Nephron progenitor cell (in vitro differentiated cells): ENCODE measurements around the gene LETM1.

Experiments
- DNase-seq: peaks from one replicate; pipeline ENCODE4 v3.0.0; 2021
- H3K27ac Mint-ChIP-seq: 2 replicates; pipeline ENCODE4 v1.8.0; 2021; ENCODE audit warnings: mild to moderate bottlenecking, moderate library complexity, mixed read lengths
- H3K27me3 Mint-ChIP-seq: 2 replicates; pipeline ENCODE4 v1.8.0; 2021; ENCODE audit warnings: mild to moderate bottlenecking, low read depth, mixed read lengths; ENCODE audit not compliant: poor library complexity
- H3K36me3 Mint-ChIP-seq: 2 replicates; pipeline ENCODE4 v1.8.0; 2021; ENCODE audit warnings: low read depth, mixed read lengths
- H3K4me1 Mint-ChIP-seq: 2 replicates; pipeline ENCODE4 v1.8.0; 2021; ENCODE audit warnings: mixed read lengths
- H3K4me3 Mint-ChIP-seq: 2 replicates; pipeline ENCODE4 v1.8.0; 2021; ENCODE audit warnings: mild to moderate bottlenecking, moderate library complexity, mixed read lengths
- H3K9me3 Mint-ChIP-seq: 2 replicates; pipeline ENCODE4 v1.8.0; 2021; ENCODE audit warnings: mild to moderate bottlenecking, moderate library complexity, mixed read lengths
- CTCF ChIP-seq: fragments of 200-600 bp; sonication (generic); IDR thresholded peaks from 2 replicates; pipeline ENCODE4 v1.5.0; 2021; ENCODE audit warnings: antibody characterized with exemption

Gene LETM1

GRCh38 chr4:1805493-1806222 is 50.3 kb downstream of the LETM1 start:
- peaks cover 3% of the 10 kb centered on the region for H3K27me3 Mint-ChIP-seq
- no peaks in the 10 kb centered on the region for H3K36me3 Mint-ChIP-seq
- no peak overlapping the region for H3K4me3 Mint-ChIP-seq
- DNase-seq, result no peak
- no peak overlapping the region for H3K27ac Mint-ChIP-seq
- no peak for TF ChIP-seq CTCF
- H3K4me1 Mint-ChIP-seq, result peaks cover 5% of the 10 kb centered on the region
- no peaks in the 10 kb centered on the region for H3K9me3 Mint-ChIP-seq

GRCh38 chr4:1804638-1805492 is 51.1 kb downstream of the LETM1 start:
- no peak for DNase-seq
- Mint-ChIP-seq H3K36me3 (no peaks in the 10 kb centered on the region), H3K9me3 (no peaks in the 10 kb centered on the region), H3K27ac (no peak overlapping the region), H3K4me1 (peaks cover 5% of the 10 kb centered on the region), H3K4me3 (no peak overlapping the region), H3K27me3 (peaks cover 3% of the 10 kb centered on the region)
- TF ChIP-seq CTCF, result no peak

GRCh38 chr4:1803523-1804423 is 52.2 kb downstream of the LETM1 start:
- Mint-ChIP-seq H3K9me3 (no peaks in the 10 kb centered on the region), H3K27ac (no peak overlapping the region)
- DNase-seq, result no peak

GRCh38 chr4:1802720-1803522 is 53.0 kb downstream of the LETM1 start:
- DNase-seq, result no peak
- Mint-ChIP-seq H3K9me3 (no peaks in the 10 kb centered on the region), H3K36me3 (no peaks in the 10 kb centered on the region), H3K4me3 (no peak overlapping the region), H3K27me3 (peaks cover 3% of the 10 kb centered on the region), H3K4me1 (peaks cover 5% of the 10 kb centered on the region), H3K27ac (no peak overlapping the region)
- no peak for TF ChIP-seq CTCF

More at GRCh38 chr4:1803523-1804423, 52.2 kb downstream of the LETM1 start:
- peaks cover 3% of the 10 kb centered on the region for H3K27me3 Mint-ChIP-seq
- no peak overlapping the region for H3K4me3 Mint-ChIP-seq
- H3K4me1 Mint-ChIP-seq, result peaks cover 5% of the 10 kb centered on the region
- H3K36me3 Mint-ChIP-seq, result no peaks in the 10 kb centered on the region
- TF ChIP-seq CTCF, result no peak

- no peaks in the 10 kb centered on the region for H3K9me3 Mint-ChIP-seq
- peaks cover 5% of the 10 kb centered on the region for H3K4me1 Mint-ChIP-seq
- H3K36me3 Mint-ChIP-seq, result no peaks in the 10 kb centered on the region
- no peak overlapping the region for H3K27ac Mint-ChIP-seq
- TF ChIP-seq CTCF, result no peak
- no peak overlapping the region for H3K4me3 Mint-ChIP-seq
- DNase-seq, result no peak
- H3K27me3 Mint-ChIP-seq, result peaks cover 3% of the 10 kb centered on the region
These were observed 53.7 kb downstream of the LETM1 start for GRCh38 chr4:1802151-1802715.
